ENCODE results near the gene XYLT1. TPM values are rescaled to one million over a fixed set of nuclear protein-coding genes. Genes with fewer than 3 reads are reported as not detected.

The XYLT1 gene
- total and polyA plus RNA-seq, 10 of the 15 experiments (the other 5 are each of a cell fraction or from before 2014, with no cell fraction given) = 0.88 to 14.8 (median 5.8) TPM

GRCh38 chr16:17369421-17370222 lies 101.1 kb downstream of the XYLT1 start (continued):
- TF ChIP-seq EGR1 (IDR thresholded peaks at IDR 0.05; ENCODE audit: borderline replicate concordance in 1 of 2, low read depth in 2 of 2, low read length in 2 of 2) (no peak; a peak in 1 of 3 replicates), POLR2AphosphoS2 (IDR thresholded peaks at IDR 0.05; ENCODE audit: low read depth, low read length) (no peak), ZSCAN29 (IDR thresholded peaks at IDR 0.05) (no peak), CTCF (IDR thresholded peaks at IDR 0.05 in 2 of 3, conservative IDR thresholded peaks at IDR 0.05 in 1 of 3; ENCODE audit: control insufficient read depth in 2 of 3, extremely low read depth in 1 of 3, insufficient read depth in 1 of 3, low read depth in 3 of 3, low read length in 3 of 3) (no peak), SMAD5 (IDR thresholded peaks at IDR 0.05; ENCODE audit: low read depth) (no peak), SMARCA5 (IDR thresholded peaks at IDR 0.05) (no peak), NFXL1 (IDR thresholded peaks at IDR 0.05; ENCODE audit: borderline replicate concordance) (no peak), ASH2L (IDR thresholded peaks at IDR 0.05; ENCODE audit: borderline replicate concordance, low read depth) (no peak), SMC3 (IDR thresholded peaks at IDR 0.05; ENCODE audit: borderline replicate concordance, low read length) (no peak), BRCA1 (IDR thresholded peaks at IDR 0.05; ENCODE audit: low read depth, low read length) (no peak), POLR2A (IDR thresholded peaks at IDR 0.05; ENCODE audit: low read depth, low read length) (peak; percentile 50), SREBF2 (IDR thresholded peaks at IDR 0.05; ENCODE audit: low read length) (no peak), DPF2 (IDR thresholded peaks at IDR 0.05) (peak; percentile 41; the same call in 1 of the 2 replicates), TCF7 (IDR thresholded peaks at IDR 0.05; ENCODE audit: borderline replicate concordance) (no peak), RUNX3 (IDR thresholded peaks at IDR 0.05; ENCODE audit: low read length) (0 out of 2 replicates have a peak, but pooled peaks have one; percentile 36), PAX5 (IDR thresholded peaks at IDR 0.05; ENCODE audit: borderline replicate concordance, low read depth, low read length) (no peak), RCOR1 (conservative IDR thresholded peaks at IDR 0.05; ENCODE audit: low read depth, low read length) (no peak), BMI1 (IDR thresholded peaks at IDR 0.05; ENCODE audit: borderline replicate concordance) (no peak), RB1 (IDR thresholded peaks at IDR 0.05; ENCODE audit: borderline replicate concordance) (peak; percentile 44; the same call in 1 of the 2 replicates), CHD1 (IDR thresholded peaks at IDR 0.05; ENCODE audit: low read depth, low read length) (no peak), CEBPB (IDR thresholded peaks at IDR 0.05; ENCODE audit: borderline replicate concordance in 1 of 2, low read depth in 2 of 2, low read length in 2 of 2) (no peak), ZNF384 (IDR thresholded peaks at IDR 0.05; ENCODE audit: borderline replicate concordance, low read depth, low read length) (no peak), MLLT1 (IDR thresholded peaks at IDR 0.05) (peak; percentile 63), HCFC1 (IDR thresholded peaks at IDR 0.05; ENCODE audit: low read length) (no peak), ZNF24 (IDR thresholded peaks at IDR 0.05) (no peak), ZNF622 (IDR thresholded peaks at IDR 0.05) (no peak), MTA2 (IDR thresholded peaks at IDR 0.05; ENCODE audit: low read depth) (peak; percentile 55), HDAC2 (IDR thresholded peaks at IDR 0.05) (no peak), KAT2A (conservative IDR thresholded peaks at IDR 0.05; ENCODE audit: control insufficient read depth, low read depth, low read length) (no peak), STAT1 (conservative IDR thresholded peaks at IDR 0.05) (no peak)
- TF ChIP-seq, protein P1, sequence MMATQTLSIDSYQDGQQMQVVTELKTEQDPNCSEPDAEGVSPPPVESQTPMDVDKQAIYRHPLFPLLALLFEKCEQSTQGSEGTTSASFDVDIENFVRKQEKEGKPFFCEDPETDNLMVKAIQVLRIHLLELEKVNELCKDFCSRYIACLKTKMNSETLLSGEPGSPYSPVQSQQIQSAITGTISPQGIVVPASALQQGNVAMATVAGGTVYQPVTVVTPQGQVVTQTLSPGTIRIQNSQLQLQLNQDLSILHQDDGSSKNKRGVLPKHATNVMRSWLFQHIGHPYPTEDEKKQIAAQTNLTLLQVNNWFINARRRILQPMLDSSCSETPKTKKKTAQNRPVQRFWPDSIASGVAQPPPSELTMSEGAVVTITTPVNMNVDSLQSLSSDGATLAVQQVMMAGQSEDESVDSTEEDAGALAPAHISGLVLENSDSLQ (IDR thresholded peaks at IDR 0.05) = no peak

All from GM12878 (cell line).